Muscle layer of duodenum (tissue), 2 donors: ENCODE data around the gene SURF2.

Experiments
- H3K27ac ChIP-seq: one replicate; pipeline ENCODE4 v1.7.0; 2013; ENCODE audit warnings: mild to moderate bottlenecking, low read length
- H3K27me3 ChIP-seq: one replicate; pipeline ENCODE4 v1.7.0; 2013; ENCODE audit warnings: low read depth, mild to moderate bottlenecking, control low read depth, low read length
- H3K36me3 ChIP-seq, 2 donors: one replicate each; pipeline ENCODE4 v1.7.0; 2013; ENCODE audit warnings: low read length in 2 of 2, control low read depth in 1 of 2, mild to moderate bottlenecking in 1 of 2; ENCODE audit not compliant: insufficient read depth in 2 of 2, control insufficient read depth in 1 of 2
- H3K4me1 ChIP-seq, 2 donors: one replicate each; pipeline ENCODE4 v1.7.0; 2013; ENCODE audit warnings: low read length in 2 of 2, mild to moderate bottlenecking in 2 of 2, control low read depth in 1 of 2, moderate library complexity in 1 of 2; ENCODE audit not compliant: insufficient read depth in 2 of 2, control insufficient read depth in 1 of 2
- H3K4me3 ChIP-seq, 2 donors: one replicate each; pipeline ENCODE4 v1.7.0; 2013; ENCODE audit warnings: low read length in 2 of 2, low read depth in 1 of 2, mild to moderate bottlenecking in 1 of 2
- H3K9me3 ChIP-seq, 2 donors: one replicate each; pipeline ENCODE4 v1.7.0; 2013; ENCODE audit warnings: low read length in 2 of 2, control low read depth in 1 of 2, mild to moderate bottlenecking in 1 of 2; ENCODE audit not compliant: control insufficient read depth in 1 of 2
- donor health status: healthy.

Gene SURF2

GRCh38 chr9:133406480-133407307 is 50.3 kb downstream of the SURF2 start:
- Histone ChIP-seq H3K27ac (no peak overlapping the region), H3K4me1 (no peaks in the 10 kb centered on the region), H3K9me3 (no peaks in the 10 kb centered on the region), H3K27me3 (no peaks in the 10 kb centered on the region), H3K4me3 (no peak overlapping the region), H3K36me3 (peaks cover 35 to 74% of the 10 kb centered on the region in 2 donors)

- H3K4me3 ChIP-seq: no peak overlapping the region
- peaks cover 44 to 77% of the 10 kb centered on the region in 2 donors for H3K36me3 ChIP-seq
- H3K27me3 ChIP-seq: no peaks in the 10 kb centered on the region
- no peaks in the 10 kb centered on the region for H3K4me1 ChIP-seq
- no peaks in the 10 kb centered on the region for H3K9me3 ChIP-seq
- no peak overlapping the region for H3K27ac ChIP-seq
These were observed 51.7 kb downstream of the SURF2 start for GRCh38 chr9:133408042-133408441.
